SK-N-SH treated with all-trans-retinoic acid at 6 μM for 48 hours (cell line): ENCODE measurements around the gene SLC30A2.

Source experiments
- ATAC-seq: fragments of 200-7000 bp; cut with Tn5 transposase; 3 replicates; pipeline ENCODE4 v1.9.1; 2020; ENCODE audit warnings: mild to moderate bottlenecking, moderate library complexity
- ARNTL ChIP-seq: fragments of 450-650 bp; formaldehyde crosslinking; IDR thresholded peaks from 2 replicates; pipeline ENCODE4 v1.5.0; 2020; ENCODE audit warnings: low read depth, mild to moderate bottlenecking, moderate library complexity, borderline replicate concordance
- BACH2 ChIP-seq: fragments of 250-450 bp; sonication (Bioruptor Pico); IDR thresholded peaks from 2 replicates; pipeline ENCODE4 v1.9.0; 2021; ENCODE audit warnings: mild to moderate bottlenecking, borderline replicate concordance
- CSDC2 ChIP-seq: fragments of 250-450 bp; sonication (Bioruptor Pico); IDR thresholded peaks from 2 replicates; pipeline ENCODE4 v1.5.0; 2020; ENCODE audit warnings: mild to moderate bottlenecking, moderate library complexity
- CSRNP3 ChIP-seq: fragments of 250-450 bp; sonication (Bioruptor Pico); IDR thresholded peaks from 2 replicates; pipeline ENCODE4 v1.5.1; 2021; ENCODE audit warnings: mild to moderate bottlenecking, moderate library complexity
- ESRRG ChIP-seq: fragments of 250-450 bp; sonication (Bioruptor Pico); IDR thresholded peaks from 2 replicates; pipeline ENCODE4 v1.6.1; 2021; ENCODE audit warnings: mild to moderate bottlenecking
- GLIS3 ChIP-seq: fragments of 250-450 bp; sonication (Bioruptor Pico); IDR thresholded peaks from 2 replicates; pipeline ENCODE4 v1.5.0; 2020; ENCODE audit warnings: mild to moderate bottlenecking, moderate library complexity
- ISL1 ChIP-seq: fragments of 250-450 bp; sonication (Bioruptor Pico); IDR thresholded peaks from 2 replicates; pipeline ENCODE4 v2.1.2; 2022; ENCODE audit warnings: mild to moderate bottlenecking, moderate library complexity
- OSR1 ChIP-seq: fragments of 250-450 bp; sonication (Bioruptor Pico); IDR thresholded peaks from 2 replicates; pipeline ENCODE4 v1.8.0; 2022; ENCODE audit warnings: moderate library complexity, mild to moderate bottlenecking, inconsistent platforms
- POU6F1 ChIP-seq: fragments of 250-450 bp; sonication (Bioruptor Pico); IDR thresholded peaks from 2 replicates; pipeline ENCODE4 v1.8.0; 2021; ENCODE audit warnings: low read depth, mild to moderate bottlenecking, moderate library complexity, borderline replicate concordance
- PPARA ChIP-seq: fragments of 250-450 bp; sonication (Bioruptor Pico); IDR thresholded peaks from 2 replicates; pipeline ENCODE4 v1.5.0; 2020; ENCODE audit warnings: mild to moderate bottlenecking, borderline replicate concordance
- RARB ChIP-seq: fragments of 250-450 bp; sonication (Bioruptor Pico); IDR thresholded peaks from 2 replicates; pipeline ENCODE4 v1.8.0; 2021; ENCODE audit warnings: mild to moderate bottlenecking, moderate library complexity
- SNAI2 ChIP-seq: fragments of 250-450 bp; sonication (Bioruptor Pico); IDR thresholded peaks from 2 replicates; pipeline ENCODE4 v1.5.0; 2020; ENCODE audit warnings: mild to moderate bottlenecking, moderate library complexity
- TOX ChIP-seq: fragments of 250-450 bp; sonication (Bioruptor Pico); IDR thresholded peaks from 2 replicates; pipeline ENCODE4 v1.8.0; 2021; ENCODE audit warnings: mild to moderate bottlenecking, moderate library complexity, borderline replicate concordance
- TSHZ2 ChIP-seq: fragments of 250-450 bp; sonication (Bioruptor Pico); IDR thresholded peaks from 2 replicates; pipeline ENCODE4 v1.5.0; 2020; ENCODE audit warnings: mild to moderate bottlenecking, moderate library complexity
- ZC3H10 ChIP-seq: fragments of 250-450 bp; sonication (Bioruptor Pico); IDR thresholded peaks from 2 replicates; pipeline ENCODE4 v1.5.1; 2021; ENCODE audit warnings: mild to moderate bottlenecking, moderate library complexity
- ZFP3 ChIP-seq: fragments of 250-450 bp; sonication (Bioruptor Pico); IDR thresholded peaks from 2 replicates; pipeline ENCODE4 v1.5.0; 2020; ENCODE audit warnings: mild to moderate bottlenecking, moderate library complexity
- ZFP30 ChIP-seq: fragments of 450-650 bp; formaldehyde crosslinking; IDR thresholded peaks from 2 replicates; pipeline ENCODE4 v1.5.0; 2022; ENCODE audit warnings: mild to moderate bottlenecking, moderate library complexity
- ZNF70 ChIP-seq: fragments of 450-650 bp; formaldehyde crosslinking; IDR thresholded peaks from 2 replicates; pipeline ENCODE4 v1.5.0; 2020; ENCODE audit warnings: mild to moderate bottlenecking, moderate library complexity
- ZNF8 ChIP-seq: fragments of 450-650 bp; formaldehyde crosslinking; IDR thresholded peaks from 2 replicates; pipeline ENCODE4 v1.5.0; 2020; ENCODE audit warnings: mild to moderate bottlenecking, moderate library complexity
- TF ChIP-seq, protein P1 (sequence below): fragments of 250-450 bp; sonication (Bioruptor Pico); IDR thresholded peaks from 2 replicates; pipeline ENCODE4 v1.5.1; 2020; ENCODE audit warnings: low read depth, mild to moderate bottlenecking, moderate library complexity
- TF ChIP-seq, protein P2 (sequence below): fragments of 250-450 bp; sonication (Bioruptor Pico); IDR thresholded peaks from 2 replicates; pipeline ENCODE4 v1.8.0; 2020; ENCODE audit warnings: mild to moderate bottlenecking, moderate library complexity, borderline replicate concordance

The SLC30A2 gene

GRCh38 chr1:26079178-26079563 is 33.3 kb upstream of the SLC30A2 start:
- TF ChIP-seq ZFP30 (CRISPR knock-in tag) (no peak), OSR1 (CRISPR knock-in tag) (no peak), ESRRG (CRISPR knock-in tag) (no peak)
- no peak for ATAC-seq

GRCh38 chr1:26078286-26079177 is 32.6 kb upstream of the SLC30A2 start:
- TF ChIP-seq, protein P1, sequence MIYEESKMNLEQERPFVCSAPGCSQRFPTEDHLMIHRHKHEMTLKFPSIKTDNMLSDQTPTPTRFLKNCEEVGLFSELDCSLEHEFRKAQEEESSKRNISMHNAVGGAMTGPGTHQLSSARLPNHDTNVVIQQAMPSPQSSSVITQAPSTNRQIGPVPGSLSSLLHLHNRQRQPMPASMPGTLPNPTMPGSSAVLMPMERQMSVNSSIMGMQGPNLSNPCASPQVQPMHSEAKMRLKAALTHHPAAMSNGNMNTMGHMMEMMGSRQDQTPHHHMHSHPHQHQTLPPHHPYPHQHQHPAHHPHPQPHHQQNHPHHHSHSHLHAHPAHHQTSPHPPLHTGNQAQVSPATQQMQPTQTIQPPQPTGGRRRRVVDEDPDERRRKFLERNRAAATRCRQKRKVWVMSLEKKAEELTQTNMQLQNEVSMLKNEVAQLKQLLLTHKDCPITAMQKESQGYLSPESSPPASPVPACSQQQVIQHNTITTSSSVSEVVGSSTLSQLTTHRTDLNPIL (CRISPR knock-in tag): no peak
- no peak for TF ChIP-seq ZNF70 (CRISPR knock-in tag)
- no peak for TF ChIP-seq ZFP30 (CRISPR knock-in tag)
- TF ChIP-seq RARB (CRISPR knock-in tag): no peak
- no peak for TF ChIP-seq OSR1 (CRISPR knock-in tag)
- no peak for TF ChIP-seq PPARA (CRISPR knock-in tag)
- no peak for TF ChIP-seq ESRRG (CRISPR knock-in tag)
- no peak for TF ChIP-seq ZNF8 (CRISPR knock-in tag)
- TF ChIP-seq ISL1 (CRISPR knock-in tag): no peak
- no peak for TF ChIP-seq TOX (CRISPR knock-in tag)
- TF ChIP-seq ZFP3: no peak
- TF ChIP-seq SNAI2 (CRISPR knock-in tag): no peak
- no peak for ATAC-seq

DNA sequence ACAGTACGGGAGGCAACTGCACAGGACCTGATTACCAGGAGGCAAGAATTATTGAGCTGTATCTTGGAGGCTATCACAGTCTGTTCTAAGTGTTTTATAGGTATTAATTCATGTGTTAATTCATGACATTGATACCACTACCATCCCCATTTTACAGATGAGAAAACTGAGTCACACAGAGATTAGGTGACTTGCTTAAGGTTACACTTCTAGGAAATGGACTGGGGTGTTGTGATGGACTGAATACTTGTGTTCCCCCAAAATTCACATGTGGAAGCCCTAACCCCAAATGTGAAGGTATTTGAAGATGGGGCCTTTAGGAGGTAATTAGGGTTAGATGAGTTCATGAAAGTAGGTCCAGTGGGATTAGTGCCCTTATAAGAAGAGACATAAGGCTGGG is 31.6 kb upstream of the SLC30A2 start:
- no peak for ATAC-seq
- TF ChIP-seq CSRNP3: no peak
- TF ChIP-seq, protein P2, sequence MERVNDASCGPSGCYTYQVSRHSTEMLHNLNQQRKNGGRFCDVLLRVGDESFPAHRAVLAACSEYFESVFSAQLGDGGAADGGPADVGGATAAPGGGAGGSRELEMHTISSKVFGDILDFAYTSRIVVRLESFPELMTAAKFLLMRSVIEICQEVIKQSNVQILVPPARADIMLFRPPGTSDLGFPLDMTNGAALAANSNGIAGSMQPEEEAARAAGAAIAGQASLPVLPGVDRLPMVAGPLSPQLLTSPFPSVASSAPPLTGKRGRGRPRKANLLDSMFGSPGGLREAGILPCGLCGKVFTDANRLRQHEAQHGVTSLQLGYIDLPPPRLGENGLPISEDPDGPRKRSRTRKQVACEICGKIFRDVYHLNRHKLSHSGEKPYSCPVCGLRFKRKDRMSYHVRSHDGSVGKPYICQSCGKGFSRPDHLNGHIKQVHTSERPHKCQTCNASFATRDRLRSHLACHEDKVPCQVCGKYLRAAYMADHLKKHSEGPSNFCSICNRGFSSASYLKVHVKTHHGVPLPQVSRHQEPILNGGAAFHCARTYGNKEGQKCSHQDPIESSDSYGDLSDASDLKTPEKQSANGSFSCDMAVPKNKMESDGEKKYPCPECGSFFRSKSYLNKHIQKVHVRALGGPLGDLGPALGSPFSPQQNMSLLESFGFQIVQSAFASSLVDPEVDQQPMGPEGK (CRISPR knock-in tag): no peak
- TF ChIP-seq ZFP30 (CRISPR knock-in tag): no peak
- no peak for TF ChIP-seq POU6F1 (CRISPR knock-in tag)
- TF ChIP-seq TSHZ2 (CRISPR knock-in tag): no peak
- TF ChIP-seq BACH2 (CRISPR knock-in tag): no peak
- TF ChIP-seq ZNF70 (CRISPR knock-in tag): no peak
- no peak for TF ChIP-seq CSDC2 (CRISPR knock-in tag)
- no peak for TF ChIP-seq GLIS3 (CRISPR knock-in tag)
- no peak for TF ChIP-seq ISL1 (CRISPR knock-in tag)
- TF ChIP-seq SNAI2 (CRISPR knock-in tag): no peak
- no peak for TF ChIP-seq OSR1 (CRISPR knock-in tag)
- TF ChIP-seq ZFP3: no peak
- TF ChIP-seq TOX (CRISPR knock-in tag): no peak
- no peak for TF ChIP-seq ZC3H10 (CRISPR knock-in tag)
- no peak for TF ChIP-seq ZNF8 (CRISPR knock-in tag)
- no peak for TF ChIP-seq ARNTL (CRISPR knock-in tag)
- no peak for TF ChIP-seq RARB (CRISPR knock-in tag)
